GM19043 (cell line): ENCODE data around the gene SLC38A3.

Experiments used
- ATAC-seq: cut with Tn5 transposase; IDR thresholded peaks from one replicate; pipeline ENCODE4 v1.9.1; 2021; ENCODE audit warnings: low read depth; ENCODE audit not compliant: unreplicated experiment

The SLC38A3 gene

DNA sequence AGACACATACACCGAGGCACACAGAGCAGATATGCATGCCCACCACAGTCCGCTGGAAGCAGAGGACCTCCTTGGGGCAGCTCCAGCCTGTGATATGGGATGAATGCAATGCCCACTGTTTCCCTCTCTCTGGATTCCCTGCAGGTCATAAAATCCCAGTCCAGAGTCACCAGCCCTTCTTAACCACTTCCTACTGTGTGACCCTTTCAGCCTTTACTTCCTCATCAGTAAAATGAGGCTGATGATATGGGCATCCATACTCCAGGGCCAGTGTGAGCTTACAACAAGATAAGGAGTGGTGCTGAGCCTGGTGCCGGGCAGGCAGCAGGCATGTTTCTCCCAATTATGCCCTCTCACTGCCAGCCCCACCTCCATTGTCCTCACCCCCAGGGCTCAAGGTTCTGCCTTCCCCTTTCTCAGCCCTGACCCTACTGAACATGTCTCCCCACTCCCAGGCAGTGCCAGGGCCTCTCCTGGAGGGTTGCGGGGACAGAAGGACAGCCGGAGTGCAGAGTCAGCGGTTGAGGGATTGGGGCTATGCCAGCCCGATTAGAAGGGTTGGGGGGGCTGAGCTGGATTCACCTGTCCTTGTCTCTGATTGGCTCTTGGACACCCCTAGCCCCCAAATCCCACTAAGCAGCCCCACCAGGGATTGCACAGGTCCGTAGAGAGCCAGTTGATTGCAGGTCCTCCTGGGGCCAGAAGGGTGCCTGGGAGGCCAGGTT is 14.0 kb upstream of the SLC38A3 start, which contains the start of gene GNAT1:
Gene GNAT1 (plus strand): TSS at position 675 of the 725 bp plus-strand sequence. CDS start 116 bp downstream, outside the sequence.
- no peak for ATAC-seq

DNA sequence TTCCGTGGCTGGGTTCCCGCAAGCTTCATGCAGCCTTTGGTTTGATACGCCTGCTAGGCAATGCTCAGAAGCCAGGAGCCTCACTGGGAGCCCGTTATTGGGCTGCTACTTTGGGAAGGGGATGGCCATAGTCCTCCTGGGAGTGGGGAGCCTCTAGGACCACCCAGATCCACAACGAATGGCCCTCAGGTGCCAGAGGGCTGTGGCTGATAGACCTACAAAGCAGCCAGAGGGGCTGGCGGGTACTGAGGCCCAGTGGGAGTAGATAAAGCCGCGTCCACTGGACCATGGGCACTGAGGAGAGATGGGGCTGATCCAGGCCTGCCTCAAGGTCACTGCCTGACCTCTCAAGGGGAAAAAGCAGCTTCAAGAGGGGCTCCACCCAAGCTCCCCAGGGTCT is 12.9 kb upstream of the SLC38A3 start:
- no peak for ATAC-seq

DNA sequence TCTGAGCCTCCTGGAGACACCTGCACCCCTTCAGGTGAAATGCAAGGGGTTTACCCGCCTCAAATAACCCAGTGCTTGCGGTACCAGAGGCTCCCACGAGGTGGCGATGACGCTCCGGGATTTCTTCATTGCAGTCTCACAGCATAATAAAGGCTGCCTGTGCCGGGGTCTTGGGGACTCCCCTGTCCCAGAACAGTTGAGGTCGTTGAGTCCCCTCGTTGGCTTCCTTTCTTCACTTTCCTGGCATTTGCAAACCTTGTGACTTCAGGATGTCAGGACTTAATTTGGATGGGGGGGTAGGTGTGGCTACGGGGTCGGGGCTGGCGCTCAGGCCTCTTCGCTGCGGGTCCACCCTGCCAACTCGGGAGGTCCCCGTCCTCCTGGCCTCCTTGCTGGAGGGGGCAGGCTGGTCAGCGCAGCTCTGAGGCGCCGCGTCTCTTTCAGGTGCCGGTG is 12.4 kb upstream of the SLC38A3 start:
- ATAC-seq, result no peak

DNA sequence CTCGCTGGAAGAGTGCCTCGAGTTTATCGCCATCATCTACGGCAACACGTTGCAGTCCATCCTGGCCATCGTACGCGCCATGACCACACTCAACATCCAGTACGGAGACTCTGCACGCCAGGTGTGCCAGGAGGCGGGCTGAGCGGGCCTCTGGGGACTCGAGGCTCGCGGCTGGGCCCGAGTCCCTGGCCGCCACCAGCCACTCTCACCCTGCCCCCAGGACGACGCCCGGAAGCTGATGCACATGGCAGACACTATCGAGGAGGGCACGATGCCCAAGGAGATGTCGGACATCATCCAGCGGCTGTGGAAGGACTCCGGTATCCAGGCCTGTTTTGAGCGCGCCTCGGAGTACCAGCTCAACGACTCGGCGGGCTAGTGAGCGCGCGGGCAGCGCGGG is 11.8 kb upstream of the SLC38A3 start:
- ATAC-seq, result no peak

DNA sequence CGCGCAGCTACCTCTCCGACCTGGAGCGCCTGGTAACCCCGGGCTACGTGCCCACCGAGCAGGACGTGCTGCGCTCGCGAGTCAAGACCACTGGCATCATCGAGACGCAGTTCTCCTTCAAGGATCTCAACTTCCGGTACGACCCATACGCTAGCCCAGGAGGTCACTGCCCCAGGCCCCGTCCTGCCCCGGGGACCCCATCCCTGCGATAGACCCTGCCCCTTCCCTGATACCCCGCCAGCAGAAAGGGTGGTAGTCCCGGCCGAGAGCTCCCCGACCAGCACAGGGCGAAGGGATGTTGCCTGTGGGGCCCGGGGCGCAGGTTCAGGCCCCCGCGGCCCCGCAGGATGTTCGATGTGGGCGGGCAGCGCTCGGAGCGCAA is 11.3 kb upstream of the SLC38A3 start:
- no peak for ATAC-seq

DNA sequence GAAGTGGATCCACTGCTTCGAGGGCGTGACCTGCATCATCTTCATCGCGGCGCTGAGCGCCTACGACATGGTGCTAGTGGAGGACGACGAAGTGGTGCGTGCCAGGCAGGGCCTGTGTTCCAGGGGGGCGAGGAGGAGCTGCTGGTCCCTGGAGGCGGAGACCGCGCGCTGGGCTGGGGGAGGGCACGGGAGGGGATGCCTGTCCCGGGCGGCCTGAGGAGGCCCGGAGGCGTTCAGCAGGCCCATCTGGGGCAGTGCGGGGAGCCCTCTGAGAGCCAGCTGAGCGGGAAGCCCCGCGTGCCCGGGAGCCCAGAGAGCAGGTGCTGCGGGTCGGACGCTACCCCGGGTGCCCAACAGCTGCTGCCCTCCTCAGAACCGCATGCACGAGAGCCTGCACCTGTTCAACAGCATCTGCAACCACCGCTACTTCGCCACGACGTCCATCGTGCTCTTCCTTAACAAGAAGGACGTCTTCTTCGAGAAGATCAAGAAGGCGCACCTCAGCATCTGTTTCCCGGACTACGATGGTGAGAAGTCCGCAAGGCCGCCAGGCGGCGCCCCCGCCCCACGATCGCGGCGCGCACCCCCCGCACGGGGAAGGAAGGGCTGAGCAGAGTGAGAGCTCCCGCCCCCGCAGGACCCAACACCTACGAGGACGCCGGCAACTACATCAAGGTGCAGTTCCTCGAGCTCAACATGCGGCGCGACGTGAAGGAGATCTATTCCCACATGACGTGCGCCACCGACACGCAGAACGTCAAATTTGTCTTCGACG is 10.8 kb upstream of the SLC38A3 start:
- ATAC-seq, result no peak

DNA sequence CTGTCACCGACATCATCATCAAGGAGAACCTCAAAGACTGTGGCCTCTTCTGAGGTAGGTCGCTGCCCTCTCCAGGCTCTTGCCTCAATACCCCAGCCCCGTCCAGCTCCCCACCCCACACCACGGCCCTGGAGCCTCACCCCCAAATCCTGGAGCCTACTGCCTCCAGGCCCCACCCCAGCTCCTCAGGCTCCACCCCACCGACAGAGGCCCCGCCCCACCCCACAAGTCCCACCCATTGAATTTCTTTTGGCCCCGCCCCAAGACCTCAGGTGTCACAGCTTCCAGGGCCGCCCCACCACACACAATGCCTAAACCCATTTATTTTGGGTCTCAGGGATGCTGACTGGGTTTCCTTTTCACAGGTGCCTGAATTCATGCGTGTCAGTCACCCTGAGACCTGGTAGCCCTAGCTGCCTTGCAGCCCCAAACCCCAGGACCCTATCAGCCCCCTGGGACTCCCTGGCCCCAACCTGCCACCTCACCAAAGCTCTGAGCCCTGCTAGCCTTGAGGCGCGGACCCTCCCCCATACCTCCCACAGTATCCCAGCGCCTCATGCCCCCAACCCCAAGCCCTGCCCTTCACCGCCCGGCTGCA is 10.1 kb upstream of the SLC38A3 start:
- no peak for ATAC-seq

DNA sequence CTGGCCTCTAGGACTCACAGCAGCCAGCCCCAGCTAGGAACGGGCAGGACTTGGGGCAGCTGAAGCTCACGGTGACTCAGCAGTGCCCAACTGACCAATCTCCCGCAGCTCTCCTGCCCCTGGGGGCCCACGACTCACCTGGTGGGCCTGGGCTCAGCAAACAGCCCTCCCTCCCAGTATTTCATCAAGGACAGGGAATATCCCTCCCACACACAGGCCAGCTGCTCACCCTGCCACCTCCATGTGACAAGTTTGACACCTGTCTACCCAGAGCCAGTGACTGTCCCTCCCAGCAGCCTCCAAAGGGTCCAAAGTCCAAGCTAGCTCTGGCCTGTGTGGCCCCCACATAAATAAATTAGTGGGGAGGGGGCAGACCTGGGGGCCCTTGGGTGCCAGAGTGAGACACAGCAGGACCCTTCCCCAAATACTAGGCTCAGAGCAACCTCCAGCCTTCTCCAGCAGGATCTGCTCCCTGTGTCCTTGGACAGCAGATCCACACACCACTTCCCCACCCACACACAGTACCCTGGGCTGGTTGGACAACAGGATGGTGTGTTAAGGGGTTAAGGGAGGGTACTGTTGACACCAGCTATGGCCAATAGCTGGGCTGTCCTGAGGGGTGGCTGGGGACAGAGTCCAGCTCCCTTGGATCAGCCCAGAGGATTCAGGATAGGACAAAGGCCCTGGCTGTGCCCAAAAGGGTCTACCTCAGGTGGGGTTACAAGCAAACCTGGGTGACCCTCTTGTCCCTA is 9.4 kb upstream of the SLC38A3 start:
- no peak for ATAC-seq

DNA sequence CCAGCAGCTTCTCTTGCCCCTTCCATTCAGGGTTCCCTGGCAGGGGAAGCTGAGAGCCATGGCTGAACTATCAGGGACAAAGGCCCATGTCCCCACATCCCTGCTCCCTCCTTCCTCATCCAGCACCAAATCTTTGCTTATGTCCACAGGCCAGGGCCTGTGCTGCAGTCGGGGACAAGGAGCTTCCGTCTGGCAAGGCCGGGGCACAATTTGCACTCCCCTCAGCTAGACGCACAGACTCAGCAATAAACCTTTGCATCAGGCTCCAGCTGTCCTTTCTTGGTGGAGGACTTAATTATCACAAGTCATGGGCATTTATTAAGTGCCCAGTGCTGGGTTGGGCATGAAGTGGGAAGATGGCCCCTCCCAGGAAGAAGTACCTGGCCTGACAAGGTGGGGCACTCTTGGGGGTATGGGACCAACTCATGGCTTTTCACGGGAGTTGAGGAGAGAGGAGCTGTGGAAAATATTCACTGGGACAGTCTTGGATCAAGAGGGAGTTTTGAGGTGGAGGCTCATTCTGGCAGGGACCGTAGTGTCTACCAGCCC is 8.7 kb upstream of the SLC38A3 start:
- no peak for ATAC-seq

DNA sequence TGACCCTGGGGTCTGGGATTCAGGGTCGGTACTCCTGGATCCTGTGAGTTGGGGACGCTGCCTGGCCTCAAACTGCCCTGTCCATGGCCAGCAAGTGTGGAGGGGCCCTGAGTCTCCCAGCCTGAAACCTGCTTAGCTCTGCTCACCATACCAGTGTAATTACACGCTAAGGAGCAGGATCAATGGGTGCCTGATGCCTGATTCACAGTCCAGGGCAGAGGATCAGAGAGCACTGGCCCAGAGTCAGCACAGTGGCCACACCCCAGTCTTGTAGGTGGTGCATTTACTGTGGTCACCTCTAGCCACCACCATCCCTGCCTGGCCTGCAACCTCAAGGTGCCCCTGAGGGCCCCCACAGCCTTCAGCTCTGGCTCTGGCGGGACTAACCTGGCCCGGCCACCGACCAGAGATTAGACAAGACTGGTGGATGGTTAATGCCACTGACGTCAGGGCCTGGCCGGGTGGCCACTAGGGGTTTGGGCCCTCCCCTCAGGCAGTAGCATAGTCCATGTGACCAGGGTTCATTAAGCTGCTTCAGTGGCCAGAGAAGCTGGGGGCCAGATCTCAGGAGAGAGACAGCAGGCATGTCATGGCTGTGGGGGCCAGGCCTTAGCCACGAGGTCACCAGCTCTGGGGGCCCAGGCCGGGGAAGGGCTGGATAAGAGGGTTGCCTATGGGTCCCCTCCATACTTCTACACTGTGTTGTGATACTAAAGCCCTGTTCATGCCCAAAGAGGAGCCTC is 3.3 kb upstream of the SLC38A3 start:
- no peak for ATAC-seq

DNA sequence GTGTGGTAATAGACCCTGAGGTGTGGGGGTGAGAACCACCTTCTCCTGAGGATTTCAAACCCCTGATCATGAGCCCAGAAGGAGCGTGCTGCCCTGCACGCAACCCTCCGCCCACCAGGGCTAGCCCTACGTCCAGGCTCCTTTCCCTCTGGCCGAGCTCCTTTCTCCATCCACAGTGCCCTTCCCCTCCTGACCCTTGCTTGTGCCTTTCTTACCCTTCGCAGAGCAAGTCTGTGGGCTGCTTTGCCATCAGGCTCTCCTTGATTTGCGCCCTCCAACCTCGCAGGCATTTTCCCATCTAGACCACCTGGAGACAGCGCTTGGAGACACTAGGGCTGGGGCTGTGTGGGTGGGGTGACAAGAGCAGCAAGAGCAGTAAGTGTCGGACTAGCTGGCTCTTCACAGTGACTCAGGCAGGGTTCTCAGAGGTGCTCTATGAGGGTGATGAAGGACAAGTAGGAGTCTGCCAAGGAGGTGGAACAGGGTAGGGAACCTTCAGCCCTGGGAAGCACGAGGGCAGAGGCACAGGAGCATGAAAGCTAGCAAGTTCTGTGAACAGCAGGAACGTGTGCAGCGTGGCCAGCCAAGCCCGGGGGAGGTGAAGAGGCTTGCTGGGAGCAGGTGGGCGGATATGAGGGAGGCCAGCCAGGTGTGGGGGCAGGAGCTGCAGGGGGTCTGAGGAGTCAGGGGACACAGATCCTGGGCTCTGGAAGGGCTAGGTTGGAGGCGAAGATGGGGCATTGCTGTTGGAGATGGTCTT is 2.5 kb upstream of the SLC38A3 start:
- no peak for ATAC-seq

DNA sequence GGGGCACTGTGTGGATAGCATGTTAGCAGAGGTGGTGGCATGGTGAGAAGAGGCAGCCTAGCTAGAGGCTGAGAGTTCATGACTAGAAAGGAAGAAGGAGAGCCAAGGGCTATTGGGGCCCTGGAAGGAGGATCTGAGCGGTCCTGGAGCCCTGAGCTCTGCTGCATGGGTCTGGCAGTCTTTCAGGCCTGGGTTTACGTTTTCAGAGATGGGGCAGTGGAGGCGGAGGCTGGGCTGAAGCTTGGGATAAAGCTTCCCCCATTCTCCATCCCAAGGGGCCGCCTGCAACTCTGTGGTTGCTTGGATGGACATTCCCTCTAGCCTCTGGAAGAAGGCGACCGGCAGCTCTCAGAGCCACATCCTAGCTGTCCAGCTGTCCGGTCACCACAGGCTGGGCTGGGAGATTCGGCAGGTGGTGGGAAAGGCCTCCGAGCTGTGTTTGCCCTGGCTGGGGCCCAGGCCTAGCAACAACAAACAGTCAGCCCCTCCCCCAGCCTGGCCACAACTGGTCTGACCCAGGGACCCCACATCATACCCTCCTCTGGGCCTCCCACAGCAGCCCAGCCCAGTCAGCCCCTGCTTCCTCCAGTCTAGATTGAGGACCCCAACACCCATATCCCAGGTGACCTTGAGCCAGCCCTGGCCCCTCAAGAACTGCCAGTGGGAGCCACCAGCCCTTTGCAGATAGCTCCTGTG is 1.8 kb upstream of the SLC38A3 start:
- ATAC-seq, result no peak

DNA sequence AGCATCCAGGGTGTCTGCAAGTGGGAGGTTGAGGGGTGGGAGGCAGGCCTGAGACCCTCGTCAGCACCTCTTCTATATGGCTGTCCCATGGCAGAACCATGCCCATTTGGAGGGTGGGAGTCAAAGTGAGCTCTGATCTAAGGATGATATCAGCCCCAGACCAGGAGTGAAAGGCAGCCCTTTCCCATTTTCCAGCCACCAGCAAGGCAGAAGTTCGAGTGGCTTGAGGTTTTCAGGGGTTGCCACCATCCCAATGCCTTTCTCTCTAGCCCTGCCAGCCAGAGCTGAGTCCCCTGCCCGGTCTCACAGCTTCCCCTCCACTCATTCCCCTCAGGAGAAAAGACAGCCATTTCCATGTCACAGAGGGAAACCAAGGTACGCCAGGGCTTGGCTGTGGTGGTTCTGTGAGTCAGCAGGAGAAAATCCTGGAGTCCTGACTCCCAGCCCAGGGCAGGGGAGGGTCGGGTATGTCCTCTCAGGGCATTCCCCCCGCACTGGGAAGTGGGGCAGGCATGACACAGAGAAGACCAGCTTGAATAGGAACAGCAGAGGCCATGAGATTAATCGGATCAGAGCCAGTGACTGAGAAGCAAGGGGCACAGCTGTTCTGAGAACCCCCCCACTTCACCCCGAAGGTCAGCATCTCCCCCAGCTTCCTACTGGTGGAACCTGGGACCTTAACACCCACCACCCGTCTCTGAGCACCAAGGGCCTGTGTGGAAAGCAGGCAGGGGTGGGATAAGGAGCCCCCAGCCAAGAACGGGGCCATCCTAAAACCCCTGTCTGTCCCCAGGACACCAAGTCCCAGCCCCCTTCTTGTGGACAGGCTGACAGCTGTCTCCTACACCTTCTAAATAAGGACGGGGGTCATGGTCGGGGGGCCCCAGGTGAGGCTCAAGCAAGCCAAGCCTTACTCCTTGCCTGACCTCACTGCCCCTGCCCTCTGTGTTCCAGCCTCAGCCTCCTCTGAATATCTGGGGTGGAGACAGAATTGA is 965 bp upstream of the SLC38A3 start:
- ATAC-seq, result no peak

DNA sequence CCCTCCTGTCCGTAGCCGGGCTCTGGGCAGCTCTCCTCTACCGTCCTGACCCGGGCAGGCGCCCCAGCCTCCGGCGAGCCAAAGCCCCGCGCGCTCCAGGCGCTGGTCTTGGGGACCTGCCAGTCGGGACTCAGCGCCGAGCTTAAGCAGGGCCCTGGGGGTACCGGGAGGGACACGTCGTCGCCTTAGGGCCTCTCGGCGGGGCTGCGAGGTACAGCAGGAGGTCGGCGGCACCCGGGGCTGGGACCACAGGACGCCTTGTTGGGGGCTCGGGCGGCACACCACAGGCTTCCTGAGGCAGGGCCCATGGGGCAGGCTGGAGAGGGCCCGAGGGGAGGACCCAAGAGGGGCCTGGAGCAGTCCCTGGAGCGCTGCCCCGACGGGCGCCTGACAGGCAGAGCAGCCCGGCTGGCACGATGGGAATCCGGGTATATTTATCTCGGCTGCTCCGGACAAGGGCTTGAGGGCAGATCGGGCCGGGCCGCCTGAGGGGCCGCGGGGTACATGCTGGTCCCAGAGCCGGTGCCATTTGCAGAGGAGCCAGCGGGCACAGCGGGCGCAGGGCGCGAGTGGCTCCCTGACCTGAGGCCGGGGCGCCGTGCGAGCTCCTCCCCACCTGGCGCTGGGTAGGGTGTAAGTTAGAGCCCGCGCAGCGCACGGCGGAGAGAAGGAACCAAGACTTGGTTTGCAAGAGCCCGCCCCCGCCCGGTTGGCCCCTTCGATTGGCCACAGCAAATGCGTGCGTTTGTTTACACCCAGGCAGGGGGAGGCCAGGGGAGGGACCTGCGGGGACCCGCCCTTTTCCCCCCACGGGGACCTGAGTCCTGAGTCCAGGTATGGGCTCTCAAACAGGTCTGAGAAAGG is 574 bp downstream of the SLC38A3 start:
- ATAC-seq, result no peak

DNA sequence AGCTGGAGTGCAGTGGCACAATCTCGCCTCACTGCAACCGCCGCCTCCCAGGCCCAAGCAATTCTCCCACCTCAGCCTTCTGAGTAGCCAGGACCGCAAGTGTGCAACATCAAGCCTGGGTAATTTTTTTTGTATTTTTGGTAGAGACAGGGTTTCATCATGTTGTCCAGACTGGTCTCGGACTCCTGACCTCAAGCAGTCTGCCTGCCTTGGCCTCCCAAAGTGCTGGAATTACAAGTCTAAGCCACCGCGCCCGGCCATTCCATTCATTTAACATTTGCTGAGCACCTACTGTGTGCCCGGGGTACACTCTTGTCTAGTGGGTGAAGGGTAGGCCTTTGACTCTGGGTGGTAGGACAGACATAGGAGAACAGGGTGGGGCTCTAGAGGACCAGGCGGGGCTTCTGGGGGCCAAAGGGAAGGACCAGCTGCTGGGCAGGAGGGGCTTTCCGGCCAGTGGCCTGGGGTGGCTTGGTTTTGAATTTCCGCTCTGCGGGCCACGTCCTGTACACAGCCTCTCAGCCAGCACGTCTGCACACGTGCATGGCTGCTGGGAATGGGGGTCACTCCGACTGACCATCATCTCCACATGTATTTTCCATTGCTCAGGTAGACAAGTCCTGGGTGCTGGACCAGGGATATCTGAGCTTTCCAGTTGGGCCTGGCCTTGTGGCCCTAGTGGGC is 2.4 kb downstream of the SLC38A3 start:
- no peak for ATAC-seq
